Ovary (tissue), 9 donors: ENCODE data around the gene NACAD. TPM values are rescaled to one million over a fixed set of nuclear protein-coding genes. Genes with fewer than 3 reads are reported as not detected.

Experiments
- DNase-seq, 5 donors: peaks; one replicate each; pipeline ENCODE4 v3.0.0-alpha.2; 2019 to 2020
- H3K27ac ChIP-seq, 2 donors: fragments of 200-600 bp; one replicate each; pipeline versions ENCODE4 v1.5.1 to v1.8.0; 2019 to 2022
- H3K27me3 ChIP-seq: fragments of 200-600 bp; one replicate; pipeline ENCODE4 v1.8.0; 2022
- H3K36me3 ChIP-seq: fragments of 200-600 bp; sonication (generic); one replicate; pipeline ENCODE4 v1.5.1; 2019
- H3K4me1 ChIP-seq: one replicate; pipeline ENCODE4 v1.8.1; 2013; ENCODE audit warnings: mild to moderate bottlenecking, moderate library complexity; ENCODE audit not compliant: insufficient read depth
- H3K4me3 ChIP-seq: fragments of 200-600 bp; sonication (generic); one replicate; pipeline ENCODE4 v1.5.1; 2017
- H3K9me3 ChIP-seq, 2 donors: fragments of 200-600 bp in 1 of 2; sonication (generic) in 1 of 2; one replicate each; pipeline versions ENCODE4 v1.5.1 to v1.8.1; 2013 to 2019; ENCODE audit warnings: mild to moderate bottlenecking in 1 of 2, moderate library complexity in 1 of 2
- CTCF ChIP-seq, 3 donors: fragments of 450-650 bp in 2 of 3; fragments of 200-600 bp in 1 of 3; IDR thresholded peaks; one replicate each; pipeline versions ENCODE4 v1.5.1 to v1.8.0; 2016 to 2022; ENCODE audit warnings: antibody characterized with exemption in 3 of 3, mild to moderate bottlenecking in 1 of 3
- EP300 ChIP-seq: sonication (generic); formaldehyde crosslinking; IDR thresholded peaks from one replicate; pipeline ENCODE4 v1.6.1; 2017; ENCODE audit warnings: antibody characterized with exemption
- POLR2A ChIP-seq: fragments of 450-650 bp; IDR thresholded peaks from one replicate; pipeline ENCODE4 v1.6.1; 2017; ENCODE audit warnings: antibody characterized with exemption, mild to moderate bottlenecking, moderate library complexity
- WGBS, 3 donors: extraction: QIAGEN DNeasy Blood & Tissue Kit in 1 of 3; methylation state at CpG; one replicate each; pipeline versions ENCODE4 v1.1.5 to v1.1.7; 2013 to 2017; 5-methylcytosine and 5-hydroxymethylcytosine counted together
- intact Hi-C, 4 donors: fragments of 100-400 bp; cut with DNase I; formaldehyde crosslinking; loops; one replicate each; pipeline versions ENCODE4 v1.11.0 to v1.15.1; 2022 to 2023
- polyA plus RNA-seq, 2 donors: library from polyadenylated mRNA; stranded (reverse); fragments of 200-250 nt in 1 of 2; fragments of 350-450 nt in 1 of 2; fragmentation: Illumina TruSeq in 1 of 2; extraction: RNeasy Lipid Tissue Mini Kit (QIAGEN cat#74804) in 1 of 2; gene quantifications; one replicate each; pipeline ENCODE4 v1.2.3, GENCODE V29; 2013 to 2014
- total RNA-seq, 7 donors: library from RNA; depleted of rRNA in 2 of 7; stranded (reverse); fragments of >200 nt in 2 of 7; fragmentation: NEBNext Ultra II Directional in 3 of 7; extraction: Animal tissue kit (Norgen Biotek cat#: 25700) in 3 of 7; gene quantifications; one replicate each; pipeline versions ENCODE4 v1.1.0 to v1.2.4, GENCODE V29; 2016 to 2023
- donor health status: DM: no; HTN: no; CAD: no; lungs with moderate emphysema.
- donor health status: DM: no; HTN: no; CAD: no.
- donor health status: Bipolar disorder and iron deficiency.
- donor health status: DM: yes; HTN: yes; CAD: no.
- donor health status: DM: no; HTN: no; CAD: no.
- donor health status: DM: yes; HTN: yes; CAD: no.

NACAD gene
- total and polyA plus RNA-seq, 9 donors: 4.1 to 24.1 (median 11.0) TPM

- intact Hi-C loops: no loop called here
- Histone ChIP-seq H3K4me3 (no peak overlapping the region), H3K27ac (no peak overlapping the region), H3K4me1 (no peaks in the 10 kb centered on the region), H3K9me3 (no peaks in the 10 kb centered on the region), H3K27me3 (no peaks in the 10 kb centered on the region), H3K36me3 (no peaks in the 10 kb centered on the region)
- DNase-seq: no peak
- TF ChIP-seq EP300 (no peak), CTCF (IDR thresholded peaks at IDR 0.05) (no peak), POLR2A (no peak)
- 82 to 89% (median 83%) methylated on average over 5 of the region's 5 CpGs for WGBS, 3 donors
Measured at GRCh38 chr7:45055016-45055415, 33.8 kb downstream of the NACAD start.

GRCh38 chr7:45054442-45054841, 34.3 kb downstream of the NACAD start:
- DNase-seq: no peak
- no peak overlapping the region for H3K4me3 ChIP-seq
- H3K4me1 ChIP-seq: no peaks in the 10 kb centered on the region
- no peaks in the 10 kb centered on the region for H3K9me3 ChIP-seq
- WGBS, 3 donors: 95 to 98% (median 97%) methylated on average over 3 of the region's 3 CpGs
- H3K36me3 ChIP-seq: no peaks in the 10 kb centered on the region
- TF ChIP-seq POLR2A: no peak
- no peak for TF ChIP-seq CTCF (IDR thresholded peaks at IDR 0.05)
- TF ChIP-seq EP300: no peak
- H3K27ac ChIP-seq: no peak overlapping the region
- intact Hi-C loops: no loop called here
- no peaks in the 10 kb centered on the region for H3K27me3 ChIP-seq

- H3K27ac ChIP-seq: no peak overlapping the region
- no peaks in the 10 kb centered on the region for H3K9me3 ChIP-seq
- H3K36me3 ChIP-seq: no peaks in the 10 kb centered on the region
- H3K4me1 ChIP-seq: no peaks in the 10 kb centered on the region
- intact Hi-C loops: no loop called here
- TF ChIP-seq EP300 (no peak), POLR2A (no peak), CTCF (IDR thresholded peaks at IDR 0.05) (no peak)
- H3K4me3 ChIP-seq: no peak overlapping the region
- WGBS, 3 donors: 96 to 97% (median 97%) methylated on average over 5 of the region's 5 CpGs
- DNase-seq: no peak
- H3K27me3 ChIP-seq: no peaks in the 10 kb centered on the region
Measured at GRCh38 chr7:45053941-45054340, 34.8 kb downstream of the NACAD start.

- H3K36me3 ChIP-seq: no peaks in the 10 kb centered on the region
- TF ChIP-seq POLR2A: no peak
- TF ChIP-seq CTCF (IDR thresholded peaks at IDR 0.05): no peak
- no peak for TF ChIP-seq EP300
- no peaks in the 10 kb centered on the region for H3K9me3 ChIP-seq
- no peak overlapping the region for H3K27ac ChIP-seq
- DNase-seq: no peak
- no peaks in the 10 kb centered on the region for H3K4me1 ChIP-seq
- no peaks in the 10 kb centered on the region for H3K27me3 ChIP-seq
- WGBS, 3 donors: 95 to 98% (median 95%) methylated on average over 6 of the region's 6 CpGs
- H3K4me3 ChIP-seq: no peak overlapping the region
- intact Hi-C loops: no loop called here
Measured at GRCh38 chr7:45053401-45053800, 35.4 kb downstream of the NACAD start.

GRCh38 chr7:45052011-45052410, 36.8 kb downstream of the NACAD start:
- no peak for DNase-seq
- TF ChIP-seq EP300: no peak
- TF ChIP-seq CTCF (IDR thresholded peaks at IDR 0.05): no peak
- TF ChIP-seq POLR2A: no peak
- H3K4me1 ChIP-seq: no peaks in the 10 kb centered on the region
- H3K4me3 ChIP-seq: no peak overlapping the region
- no peaks in the 10 kb centered on the region for H3K9me3 ChIP-seq
- no peaks in the 10 kb centered on the region for H3K27me3 ChIP-seq
- WGBS, 3 donors: 69 to 86% (median 85%) methylated on average over 3 of the region's 3 CpGs
- no peak overlapping the region for H3K27ac ChIP-seq
- intact Hi-C loops: no loop called here
- no peaks in the 10 kb centered on the region for H3K36me3 ChIP-seq
